LNCAP (cell line): ENCODE measurements around the gene LIPH.

Source experiments
- TF ChIP-seq, protein P1 (sequence below): fragments of 450-650 bp; IDR thresholded peaks from 2 replicates; pipeline ENCODE4 v1.5.1; 2017; ENCODE audit warnings: mild to moderate bottlenecking

LIPH gene

DNA sequence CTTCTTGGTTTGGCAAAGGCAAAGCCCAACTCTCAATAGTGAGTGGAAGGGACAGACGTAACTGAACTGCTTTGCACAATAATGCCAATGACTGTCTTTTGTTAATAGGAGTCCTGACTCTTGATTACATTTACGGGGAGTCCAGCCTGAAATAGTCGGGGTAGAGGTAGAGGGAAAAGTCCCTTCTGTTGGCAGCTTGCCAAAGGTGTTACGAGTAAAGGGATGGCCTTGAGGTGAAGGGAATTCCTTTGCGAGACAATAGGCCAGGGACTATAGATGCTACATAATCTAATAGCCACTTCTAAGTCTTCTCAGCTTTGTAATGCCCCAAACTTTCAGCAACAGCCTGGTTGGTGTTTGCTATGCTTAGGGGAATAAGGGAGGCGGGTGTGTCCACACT is 31.5 kb upstream of the LIPH start:
- TF ChIP-seq, protein P1, sequence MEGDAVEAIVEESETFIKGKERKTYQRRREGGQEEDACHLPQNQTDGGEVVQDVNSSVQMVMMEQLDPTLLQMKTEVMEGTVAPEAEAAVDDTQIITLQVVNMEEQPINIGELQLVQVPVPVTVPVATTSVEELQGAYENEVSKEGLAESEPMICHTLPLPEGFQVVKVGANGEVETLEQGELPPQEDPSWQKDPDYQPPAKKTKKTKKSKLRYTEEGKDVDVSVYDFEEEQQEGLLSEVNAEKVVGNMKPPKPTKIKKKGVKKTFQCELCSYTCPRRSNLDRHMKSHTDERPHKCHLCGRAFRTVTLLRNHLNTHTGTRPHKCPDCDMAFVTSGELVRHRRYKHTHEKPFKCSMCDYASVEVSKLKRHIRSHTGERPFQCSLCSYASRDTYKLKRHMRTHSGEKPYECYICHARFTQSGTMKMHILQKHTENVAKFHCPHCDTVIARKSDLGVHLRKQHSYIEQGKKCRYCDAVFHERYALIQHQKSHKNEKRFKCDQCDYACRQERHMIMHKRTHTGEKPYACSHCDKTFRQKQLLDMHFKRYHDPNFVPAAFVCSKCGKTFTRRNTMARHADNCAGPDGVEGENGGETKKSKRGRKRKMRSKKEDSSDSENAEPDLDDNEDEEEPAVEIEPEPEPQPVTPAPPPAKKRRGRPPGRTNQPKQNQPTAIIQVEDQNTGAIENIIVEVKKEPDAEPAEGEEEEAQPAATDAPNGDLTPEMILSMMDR = no peak

DNA sequence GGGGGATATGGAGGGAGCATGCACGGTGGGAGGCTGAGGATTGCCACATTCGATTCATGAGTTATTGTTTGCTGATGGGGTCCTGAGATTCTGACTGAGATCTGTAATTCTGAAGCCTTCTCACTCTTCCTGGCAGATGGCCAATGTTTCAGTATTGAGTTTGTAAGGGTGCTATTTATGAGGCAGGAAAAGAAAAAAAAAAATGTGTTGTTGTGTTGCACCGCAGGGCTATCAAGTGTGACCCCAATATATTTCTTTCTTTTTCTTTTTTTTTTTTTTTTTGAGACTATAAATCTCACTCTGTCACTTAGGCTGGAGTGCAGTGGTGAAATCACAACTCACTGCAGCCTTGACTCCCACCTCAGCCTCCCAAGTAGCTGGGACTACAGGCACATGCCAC is 30.5 kb upstream of the LIPH start:
- TF ChIP-seq, protein P1 = no peak

DNA sequence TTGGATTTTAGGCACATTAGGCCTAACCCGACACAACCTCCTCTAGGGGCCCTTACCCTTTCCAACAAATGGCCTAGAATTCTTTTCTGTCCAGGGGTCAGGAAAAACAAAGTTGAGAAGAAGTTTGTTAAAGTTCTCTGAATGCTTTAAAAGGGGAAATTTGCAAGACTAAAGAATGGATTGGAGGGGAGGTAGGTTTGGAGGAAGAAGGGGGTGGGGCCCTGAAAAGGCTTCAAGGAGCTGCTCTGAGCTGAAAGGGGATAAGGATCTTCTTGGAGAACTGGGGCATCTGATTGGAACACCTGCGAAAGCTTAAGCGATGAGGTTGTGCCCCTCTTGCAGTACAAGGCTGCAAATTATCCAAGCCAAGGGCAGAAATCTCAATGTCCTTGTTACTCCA is 29.8 kb upstream of the LIPH start:
- TF ChIP-seq, protein P1 = no peak

DNA sequence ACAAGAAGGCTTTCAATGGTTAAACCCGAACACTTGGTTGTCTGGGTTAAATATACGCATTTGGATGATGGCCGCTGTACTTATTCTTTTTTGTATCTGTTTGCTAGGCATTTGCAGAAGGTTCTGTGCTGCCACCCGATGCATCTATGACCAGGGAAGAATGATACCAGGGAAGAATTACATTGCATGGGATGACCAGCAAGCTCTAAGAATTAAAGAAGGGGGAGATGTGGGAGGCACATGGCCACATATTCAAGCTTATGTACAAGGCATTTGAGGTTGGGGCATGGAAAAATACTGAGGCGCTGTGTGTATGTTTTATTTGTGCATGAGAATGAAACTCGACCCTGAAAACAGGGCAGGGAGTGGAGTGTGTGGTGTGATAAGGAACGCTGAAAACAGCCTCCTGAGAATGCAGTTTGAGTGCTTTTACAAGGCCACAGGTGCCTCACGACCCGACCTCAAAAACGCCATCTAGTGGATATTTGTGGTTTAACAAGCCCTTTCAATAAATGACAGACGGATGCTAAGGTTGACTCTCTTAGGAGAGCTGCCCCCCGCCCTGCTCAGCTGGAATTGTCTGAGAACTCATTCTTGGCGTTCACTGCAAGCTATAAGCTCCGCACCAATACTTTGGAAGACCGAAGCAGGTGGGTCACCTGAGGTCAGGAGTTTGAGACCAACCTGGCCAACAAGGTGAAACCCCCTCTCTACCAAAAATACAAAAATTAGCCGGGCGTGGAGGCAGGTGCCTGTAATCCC is 22.9 kb upstream of the LIPH start:
- TF ChIP-seq, protein P1 = peak; percentile 66

DNA sequence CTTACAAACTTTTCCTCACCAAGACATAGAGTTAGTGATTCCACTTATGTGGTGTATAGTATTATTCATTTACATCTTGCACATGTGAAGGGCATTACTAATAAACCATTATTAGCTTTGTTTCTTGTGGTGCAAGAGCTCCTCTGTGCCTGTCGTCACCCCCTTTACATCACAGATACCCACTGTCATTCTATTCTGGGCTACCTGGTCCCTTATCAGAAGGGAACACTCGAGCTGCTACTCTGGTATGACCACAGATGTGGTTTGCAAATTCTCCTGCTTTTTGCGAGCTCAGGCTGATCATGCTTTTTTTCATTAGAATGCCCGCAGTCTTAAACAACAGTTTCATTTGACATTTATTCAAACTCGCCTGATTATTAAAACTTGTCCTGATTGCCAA is 19.8 kb upstream of the LIPH start:
- TF ChIP-seq, protein P1 = no peak

DNA sequence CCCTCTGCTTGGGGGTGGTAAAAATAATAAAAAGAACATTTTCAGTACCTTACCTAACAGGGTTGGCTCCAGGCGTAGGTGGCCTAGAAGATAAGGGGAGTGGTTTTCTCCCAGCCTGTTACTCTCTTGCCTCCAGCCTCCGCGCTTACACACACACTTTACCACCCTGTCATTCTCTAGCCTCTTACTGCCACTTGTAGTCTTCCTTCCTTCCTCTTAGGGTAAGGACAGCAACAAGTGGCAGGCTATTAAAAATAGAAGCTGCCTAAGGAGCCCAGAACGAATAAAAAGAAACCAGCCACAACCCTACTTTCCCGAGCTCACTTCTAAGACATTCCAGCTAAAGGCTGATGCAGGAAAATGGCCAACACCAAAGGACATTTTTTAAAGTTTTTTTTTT is 9.6 kb upstream of the LIPH start:
- TF ChIP-seq, protein P1 = no peak

DNA sequence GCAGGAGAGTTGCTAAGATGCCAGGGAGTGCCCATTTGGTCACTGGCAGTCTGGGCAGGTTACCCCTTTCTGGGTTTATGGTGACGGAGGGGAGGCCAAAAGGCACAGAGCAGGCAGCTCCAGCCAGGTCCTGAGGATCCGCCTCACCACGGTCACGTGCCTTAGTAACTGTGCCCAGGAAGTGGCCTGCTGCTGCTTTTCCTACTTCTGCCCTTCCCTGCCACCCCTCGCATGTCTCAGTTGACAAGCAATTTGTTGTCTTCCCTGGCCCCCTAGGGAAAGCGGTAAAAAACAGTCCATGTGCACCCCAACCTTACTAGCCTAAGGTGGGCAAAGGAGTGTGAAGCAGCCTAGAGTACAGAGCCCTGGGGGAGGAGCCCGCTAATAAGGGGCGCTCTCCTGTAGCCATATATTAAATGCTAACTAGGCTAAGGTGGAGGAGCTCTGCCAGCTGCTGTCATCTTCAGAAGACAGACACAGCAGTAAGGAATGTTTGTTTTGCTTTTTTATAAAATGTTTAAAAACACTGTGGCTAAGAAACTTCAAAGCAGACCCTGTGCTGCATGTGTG is 9.1 kb upstream of the LIPH start:
- TF ChIP-seq, protein P1 = no peak

DNA sequence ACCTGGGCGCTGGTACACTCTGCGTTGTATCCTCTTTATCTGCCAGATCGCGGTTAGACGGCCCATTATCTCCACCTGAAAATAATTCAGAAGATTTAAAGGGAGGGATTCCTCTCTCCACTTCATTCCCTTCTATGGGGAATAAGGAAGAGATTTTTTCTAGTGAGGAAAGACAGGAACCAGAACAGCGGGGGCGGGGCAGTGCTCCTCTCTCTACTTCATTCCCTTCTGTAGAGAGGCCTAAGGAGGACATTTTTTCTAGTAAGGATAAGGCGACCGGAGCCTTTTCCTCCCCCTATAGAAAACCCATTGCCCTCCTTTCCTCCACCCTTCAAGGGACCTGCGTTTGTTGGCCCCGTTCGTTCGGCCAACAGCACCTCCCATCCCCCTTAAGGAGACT is 8.3 kb upstream of the LIPH start:
- TF ChIP-seq, protein P1 = no peak
